GM18526 (cell line): ENCODE results near the gene KRTCAP2.

Experiments
- POLR2A ChIP-seq: IDR thresholded peaks from 3 replicates; pipeline ENCODE4 v1.6.1; 2011; ENCODE audit not compliant: insufficient read length; ENCODE audit errors: extremely low read depth

Gene KRTCAP2

GRCh38 chr1:155175281-155175926 is 2.3 kb upstream of the KRTCAP2 start:
- no peak for TF ChIP-seq POLR2A

- no peak for TF ChIP-seq POLR2A
These were observed 1.5 kb upstream of the KRTCAP2 start for GRCh38 chr1:155174324-155175280.

- no peak for TF ChIP-seq POLR2A
These were observed 597 bp upstream of the KRTCAP2 start, which contains the start of gene TRIM46 for GRCh38 chr1:155173478-155174323. TSS of gene TRIM46 (plus strand) at chr1:155173849. CDS start at chr1:155173967, 118 bp downstream.

GRCh38 chr1:155171836-155172731 is 1.0 kb downstream of the KRTCAP2 start:
- TF ChIP-seq POLR2A = no peak

GRCh38 chr1:155170806-155171205 is 2.3 kb downstream of the KRTCAP2 start:
- no peak for TF ChIP-seq POLR2A

GRCh38 chr1:155170101-155170785 is 2.9 kb downstream of the KRTCAP2 start:
- TF ChIP-seq POLR2A = no peak

GRCh38 chr1:155169541-155169940 is 3.6 kb downstream of the KRTCAP2 start:
- TF ChIP-seq POLR2A = no peak

GRCh38 chr1:155168456-155169210 is 4.5 kb downstream of the KRTCAP2 start:
- no peak for TF ChIP-seq POLR2A

- peak; percentile 15 for TF ChIP-seq POLR2A
These were observed 5.7 kb downstream of the KRTCAP2 start for GRCh38 chr1:155167166-155168104.

- no peak for TF ChIP-seq POLR2A
These were observed 6.5 kb downstream of the KRTCAP2 start for GRCh38 chr1:155166471-155167165.

GRCh38 chr1:155166051-155166470 is 7.0 kb downstream of the KRTCAP2 start:
- TF ChIP-seq POLR2A = no peak
